OCI-LY7 (cell line): ENCODE results near the gene PHLDB1.

Experiments
- EZH2phosphoT487 ChIP-seq: fragments of 200-600 bp; sonication (generic); IDR thresholded peaks from 2 replicates; pipeline ENCODE4 v1.6.1; 2018; ENCODE audit warnings: low read depth, borderline replicate concordance, mild to moderate bottlenecking, mixed run types, antibody characterized with exemption, low read length, moderate library complexity, mixed read lengths
- TF ChIP-seq, protein P1 (sequence below): fragments of 200-600 bp; sonication (generic); conservative IDR thresholded peaks from 2 replicates; pipeline ENCODE4 v1.5.1; 2014; ENCODE audit warnings: mild to moderate bottlenecking, antibody characterized with exemption, low read length, moderate library complexity, mixed read lengths

GRCh38 chr11:118688851-118689502 is 81.6 kb downstream of the PHLDB1 start:
- TF ChIP-seq, protein P1, sequence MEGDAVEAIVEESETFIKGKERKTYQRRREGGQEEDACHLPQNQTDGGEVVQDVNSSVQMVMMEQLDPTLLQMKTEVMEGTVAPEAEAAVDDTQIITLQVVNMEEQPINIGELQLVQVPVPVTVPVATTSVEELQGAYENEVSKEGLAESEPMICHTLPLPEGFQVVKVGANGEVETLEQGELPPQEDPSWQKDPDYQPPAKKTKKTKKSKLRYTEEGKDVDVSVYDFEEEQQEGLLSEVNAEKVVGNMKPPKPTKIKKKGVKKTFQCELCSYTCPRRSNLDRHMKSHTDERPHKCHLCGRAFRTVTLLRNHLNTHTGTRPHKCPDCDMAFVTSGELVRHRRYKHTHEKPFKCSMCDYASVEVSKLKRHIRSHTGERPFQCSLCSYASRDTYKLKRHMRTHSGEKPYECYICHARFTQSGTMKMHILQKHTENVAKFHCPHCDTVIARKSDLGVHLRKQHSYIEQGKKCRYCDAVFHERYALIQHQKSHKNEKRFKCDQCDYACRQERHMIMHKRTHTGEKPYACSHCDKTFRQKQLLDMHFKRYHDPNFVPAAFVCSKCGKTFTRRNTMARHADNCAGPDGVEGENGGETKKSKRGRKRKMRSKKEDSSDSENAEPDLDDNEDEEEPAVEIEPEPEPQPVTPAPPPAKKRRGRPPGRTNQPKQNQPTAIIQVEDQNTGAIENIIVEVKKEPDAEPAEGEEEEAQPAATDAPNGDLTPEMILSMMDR, result no peak
- TF ChIP-seq EZH2phosphoT487, result no peak
